ENCODE results near the gene MS4A6A.
"Not testable (repeated sequence)": the region's sequence is repeated elsewhere in the genome, so short reads cannot be mapped to it uniquely, and the experiment has no call there.

Gene MS4A6A, protein sequence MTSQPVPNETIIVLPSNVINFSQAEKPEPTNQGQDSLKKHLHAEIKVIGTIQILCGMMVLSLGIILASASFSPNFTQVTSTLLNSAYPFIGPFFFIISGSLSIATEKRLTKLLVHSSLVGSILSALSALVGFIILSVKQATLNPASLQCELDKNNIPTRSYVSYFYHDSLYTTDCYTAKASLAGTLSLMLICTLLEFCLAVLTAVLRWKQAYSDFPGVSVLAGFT

DNA sequence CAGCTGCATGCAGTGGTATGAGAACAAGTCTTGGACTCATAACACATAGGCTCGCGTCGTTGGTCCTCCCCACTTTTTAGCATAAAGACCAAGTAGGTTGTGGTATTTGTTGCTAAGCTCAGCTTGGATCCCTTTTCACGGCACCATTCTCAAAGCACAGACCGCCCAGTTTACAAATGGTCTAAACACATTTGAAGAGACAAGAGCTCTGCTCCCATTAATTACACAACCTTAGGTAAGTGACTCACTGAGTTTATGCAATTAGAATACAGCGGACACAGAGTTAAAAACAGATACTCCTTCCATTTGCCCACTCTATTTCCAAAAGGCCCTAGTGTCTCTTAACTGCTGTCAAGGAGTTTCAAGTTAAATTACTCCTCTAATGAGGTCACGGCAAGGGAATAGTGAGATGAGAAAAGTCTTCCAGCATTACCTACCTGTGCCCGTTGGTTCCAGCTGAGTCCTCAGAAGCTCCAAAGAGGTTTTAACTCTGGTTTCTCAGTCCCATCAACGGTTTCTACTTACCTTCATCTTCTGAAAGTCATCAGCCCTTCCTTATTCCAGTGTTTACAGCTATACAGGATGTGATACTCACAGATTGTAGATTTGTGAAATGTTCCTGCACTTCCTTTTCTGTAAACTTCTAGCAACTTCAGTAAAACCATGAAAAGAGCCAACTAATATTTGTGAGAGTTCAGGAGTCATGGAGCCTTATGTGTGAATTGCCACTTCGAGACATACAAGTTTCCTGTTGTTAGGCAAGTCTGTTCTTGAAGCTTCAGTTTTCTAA, at the start of gene MS4A6A:
MS4A6A (minus strand) TSS at position 543 of the 790 bp plus-strand sequence. CDS start 1,356 bp downstream, outside the sequence.
- DNase-seq (ENCODE audit: low read depth), result no peak

DNA sequence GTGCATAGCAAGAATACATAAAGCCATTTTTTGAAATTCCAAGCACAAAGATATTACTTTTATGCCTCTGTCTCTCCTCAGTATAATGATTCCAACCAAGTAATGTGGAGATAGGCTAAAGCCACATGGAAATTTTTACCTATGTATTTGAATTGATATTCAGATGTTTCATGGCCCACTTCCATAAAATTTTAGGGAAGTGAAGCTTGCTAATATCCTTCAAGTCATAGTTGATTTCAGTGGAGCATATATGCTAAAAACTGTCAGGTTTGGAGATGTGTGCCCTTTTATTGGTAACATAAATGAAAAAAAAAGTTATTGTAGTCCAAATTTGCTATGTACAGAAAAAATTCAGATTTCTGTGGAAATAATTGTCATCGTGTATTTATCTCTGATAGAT, 47.8 kb upstream of the MS4A6A start:
- no peak for DNase-seq (ENCODE audit: low read depth)

- DNase-seq (ENCODE audit: low read depth), result no peak
These were observed 39.3 kb upstream of the MS4A6A start for GRCh38 chr11:60222141-60222540.

DNA sequence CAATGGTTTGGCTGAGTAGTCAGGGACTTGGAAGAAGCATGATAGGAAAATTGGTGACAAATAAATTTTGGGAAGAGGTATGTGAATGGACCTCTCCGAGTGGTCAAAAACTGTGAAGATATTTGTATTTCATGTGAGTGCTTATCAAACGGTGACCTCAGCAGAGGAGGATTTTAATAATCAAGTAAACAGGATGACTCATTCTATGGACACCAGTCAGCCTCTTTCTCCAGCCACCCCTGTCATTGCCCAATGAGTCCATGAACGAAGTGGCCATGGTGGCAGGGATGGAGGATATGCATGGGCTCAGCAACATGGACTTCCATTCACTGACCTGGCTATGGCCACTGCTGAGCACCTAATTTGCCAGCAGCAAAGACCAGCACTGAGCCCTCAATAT, 38.8 kb upstream of the MS4A6A start:
- DNase-seq (ENCODE audit: low read depth), result no peak

DNA sequence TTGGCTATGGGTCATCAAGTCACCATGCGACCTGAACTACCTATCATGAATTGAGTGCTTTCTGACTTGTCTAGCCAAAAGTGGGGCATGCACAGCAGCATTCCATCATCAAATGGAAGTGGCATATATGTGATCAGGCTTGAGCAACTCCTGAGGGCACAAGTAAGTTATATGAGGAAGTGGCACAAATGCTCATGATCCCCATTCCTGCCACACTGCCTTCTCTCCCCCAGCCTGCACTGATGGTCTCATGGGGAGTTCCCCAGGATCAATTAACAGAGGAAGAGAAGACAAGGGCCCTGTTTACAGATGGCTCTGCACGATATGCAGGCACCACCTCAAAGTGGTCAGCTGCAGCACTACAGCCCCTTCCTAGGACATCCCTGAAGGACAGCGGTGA, 38.3 kb upstream of the MS4A6A start:
- no peak for DNase-seq (ENCODE audit: low read depth)

- DNase-seq (ENCODE audit: low read depth), result no peak
These were observed 31.5 kb upstream of the MS4A6A start for GRCh38 chr11:60214386-60214785.

- DNase-seq (ENCODE audit: low read depth), result no peak
These were observed 28.3 kb upstream of the MS4A6A start for GRCh38 chr11:60211206-60211605.

- DNase-seq (ENCODE audit: low read depth), result no peak
These were observed 27.1 kb upstream of the MS4A6A start for GRCh38 chr11:60209977-60210376.

- no peak for DNase-seq (ENCODE audit: low read depth)
These were observed 26.1 kb upstream of the MS4A6A start for GRCh38 chr11:60208951-60209350.

DNA sequence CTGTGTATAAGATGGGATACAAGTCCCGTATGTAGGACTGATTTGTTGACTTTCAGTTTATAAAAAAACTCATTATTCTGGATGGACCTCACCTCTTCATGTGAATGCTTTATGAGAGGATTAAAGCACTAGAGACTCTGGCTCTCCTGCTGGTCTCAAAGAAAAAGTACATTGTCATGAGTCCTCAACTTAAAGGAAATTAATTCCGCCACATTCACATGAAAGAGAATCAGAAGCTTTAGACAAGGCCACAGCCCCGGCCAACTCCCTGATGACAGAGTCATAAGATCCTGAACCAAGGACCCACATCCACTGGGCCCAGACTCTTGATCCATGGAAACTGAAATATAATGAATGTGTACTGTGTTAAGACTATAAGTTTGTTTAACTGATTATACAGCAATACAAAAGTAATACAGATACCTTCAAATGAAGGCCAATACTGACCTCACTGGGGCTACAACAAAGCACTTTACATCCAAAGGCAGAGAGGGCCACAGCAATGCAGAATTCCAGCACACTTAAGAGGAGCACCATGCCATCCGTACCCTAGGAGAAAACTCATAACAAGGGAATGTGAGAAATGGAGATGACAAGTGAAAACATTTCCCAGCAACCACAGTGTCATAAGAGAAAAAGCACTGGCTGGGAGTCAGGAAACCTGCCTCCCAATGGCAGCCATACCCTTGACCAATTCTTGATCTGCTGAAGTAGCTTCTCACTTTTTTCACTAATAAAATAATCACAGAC, 25.4 kb upstream of the MS4A6A start:
- DNase-seq (ENCODE audit: low read depth), result no peak

GRCh38 chr11:60206616-60207015, 23.7 kb upstream of the MS4A6A start:
- no peak for DNase-seq (ENCODE audit: low read depth)

DNA sequence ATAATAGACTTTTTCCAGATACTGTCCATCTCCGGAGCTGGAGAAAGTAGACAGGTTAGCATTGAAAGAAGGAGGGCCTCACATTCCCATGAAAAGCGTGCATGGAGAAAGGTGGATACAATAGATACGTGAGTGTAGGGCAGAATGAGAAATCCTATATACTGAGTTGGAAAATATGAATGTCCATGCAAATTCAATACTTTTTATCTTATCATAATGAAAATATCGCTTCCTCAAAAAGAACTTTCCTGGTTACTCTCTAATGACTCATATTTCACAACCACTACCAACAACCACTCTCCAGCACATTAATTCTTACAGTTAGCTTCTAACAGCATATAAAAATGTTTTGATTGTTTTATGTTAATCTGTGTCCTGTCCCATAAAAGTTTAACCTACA, 22.0 kb upstream of the MS4A6A start:
- DNase-seq (ENCODE audit: low read depth), result no peak

DNA sequence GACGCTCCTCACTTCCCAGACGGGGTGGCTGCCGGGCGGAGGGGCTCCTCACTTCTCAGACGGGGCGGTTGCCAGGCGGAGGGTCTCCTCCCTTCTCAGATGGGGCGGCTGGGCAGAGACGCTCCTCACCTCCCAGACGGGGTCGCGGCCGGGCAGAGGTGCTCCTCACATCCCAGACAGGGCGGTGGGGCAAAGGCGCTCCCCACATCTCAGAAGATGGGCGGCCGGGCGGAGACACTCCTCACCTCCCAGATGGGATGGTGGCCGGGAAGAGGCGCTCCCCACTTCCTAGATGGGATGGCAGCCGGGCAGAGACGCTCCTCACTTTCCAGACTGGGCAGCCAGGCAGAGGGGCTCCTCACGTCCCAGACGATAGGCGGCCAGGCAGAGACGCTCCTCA, 18.5 kb upstream of the MS4A6A start:
- not testable (repeated sequence) for DNase-seq (ENCODE audit: low read depth)

DNA sequence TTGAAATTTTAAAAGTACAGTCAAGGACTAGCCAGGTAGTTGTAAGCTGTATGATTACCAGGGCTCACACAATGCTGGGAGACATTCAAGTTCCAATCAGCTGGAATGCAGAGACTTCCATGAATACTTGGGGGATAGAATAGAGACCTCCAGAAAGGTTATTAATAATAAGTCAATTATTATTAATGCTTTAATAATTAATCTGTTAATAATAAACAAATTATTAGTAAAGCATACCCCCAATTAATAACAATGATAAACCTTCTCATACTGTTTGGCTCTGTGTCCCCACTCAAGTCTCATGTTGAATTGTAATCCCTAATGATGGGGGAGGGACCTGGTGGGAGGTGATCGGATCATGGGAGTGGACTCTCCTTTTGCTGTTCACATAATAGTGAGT, 14.6 kb upstream of the MS4A6A start:
- no peak for DNase-seq (ENCODE audit: low read depth)

- no peak for DNase-seq (ENCODE audit: low read depth)
These were observed 13.1 kb upstream of the MS4A6A start for GRCh38 chr11:60195923-60196368.

- DNase-seq (ENCODE audit: low read depth), result no peak
These were observed 11.6 kb upstream of the MS4A6A start for GRCh38 chr11:60194511-60194910.

- peak; percentile 45 for DNase-seq (ENCODE audit: low read depth)
These were observed 11.0 kb upstream of the MS4A6A start for GRCh38 chr11:60193687-60194433.

- not testable (repeated sequence) for DNase-seq (ENCODE audit: low read depth)
These were observed 9.7 kb upstream of the MS4A6A start for GRCh38 chr11:60192564-60192963.

GRCh38 chr11:60188481-60188880, 5.6 kb upstream of the MS4A6A start:
- DNase-seq (ENCODE audit: low read depth), result not testable (repeated sequence)

- DNase-seq (ENCODE audit: low read depth), result not testable (repeated sequence)
These were observed 3.2 kb upstream of the MS4A6A start for GRCh38 chr11:60186128-60186527.

DNA sequence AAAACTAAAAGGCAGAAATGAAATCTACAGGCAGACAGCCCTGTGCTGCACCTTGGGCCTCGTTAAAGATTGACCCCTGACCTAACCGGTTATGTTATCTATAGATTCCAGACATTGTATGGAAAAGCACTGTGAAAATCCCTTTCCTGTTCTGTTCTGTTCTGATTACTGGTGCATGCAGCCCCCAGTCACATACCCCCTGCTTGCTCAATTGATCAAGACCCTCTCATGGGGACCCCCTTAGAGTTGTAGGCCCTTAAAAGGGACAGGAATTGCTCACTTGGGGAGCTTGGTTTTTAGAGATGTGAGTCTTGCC, 2.6 kb upstream of the MS4A6A start:
- DNase-seq (ENCODE audit: low read depth), result not testable (repeated sequence)

GRCh38 chr11:60184824-60185511, 2.1 kb upstream of the MS4A6A start:
- no peak for DNase-seq (ENCODE audit: low read depth)
